PC-9 (cell line): ENCODE measurements around the gene TMEM200B. TPM values are rescaled to one million over a fixed set of nuclear protein-coding genes. Genes with fewer than 3 reads are reported as not detected.
"Not testable (repeated sequence)": the region's sequence is repeated elsewhere in the genome, so short reads cannot be mapped to it uniquely, and the experiment has no call there.

ENCODE experiments used
- BruUV-seq: library from RNA; stranded (reverse); fragments of 400-500 nt; replicated peaks from 2 replicates; lab custom pipeline; 2021; lab: Mats Ljungman, UMichigan
- CTCF ChIA-PET: fragments of 300-600 bp; sonication (Branson Sonifier 250); formaldehyde crosslinking; loops from one replicate; lab custom pipeline; 2022; ENCODE audit warnings: antibody characterized with exemption; lab: Charles Lee
- POLR2A ChIA-PET: fragments of 300-600 bp; sonication (Branson Sonifier 250); formaldehyde crosslinking; loops from one replicate; lab custom pipeline; 2022; ENCODE audit warnings: antibody characterized with exemption; ENCODE audit not compliant: unreplicated experiment; lab: Charles Lee
- DNase-seq, 2 experiments: peaks; one replicate each; pipeline versions ENCODE4 v3.0.0 to v3.0.0-alpha.2; 2015 to 2022; ENCODE audit warnings: mixed read lengths in 1 of 2
- H2AFZ ChIP-seq: fragments of 200-600 bp; sonication (generic); 2 replicates; pipeline ENCODE4 v1.8.1; 2017; ENCODE audit warnings: antibody characterized with exemption
- H3F3A ChIP-seq: fragments of 200-600 bp; sonication (generic); 2 replicates; pipeline ENCODE4 v1.8.1; 2017; ENCODE audit warnings: antibody characterized with exemption, mild to moderate bottlenecking, low read depth; ENCODE audit not compliant: insufficient read depth
- H3K27ac ChIP-seq: fragments of 200-600 bp; sonication (generic); 2 replicates; pipeline ENCODE4 v1.6.1; 2016; ENCODE audit warnings: mixed run types
- H3K27me3 ChIP-seq: fragments of 200-600 bp; sonication (generic); 2 replicates; pipeline ENCODE4 v1.6.1; 2016; ENCODE audit warnings: low read depth, mixed run types; ENCODE audit not compliant: insufficient read depth
- H3K36me3 ChIP-seq: fragments of 200-600 bp; sonication (generic); 2 replicates; pipeline ENCODE4 v1.6.1; 2016; ENCODE audit warnings: low read depth, mixed run types
- H3K4me1 ChIP-seq: fragments of 200-600 bp; sonication (generic); replicated peaks from 2 replicates; pipeline ENCODE4 v1.6.1; 2016; ENCODE audit warnings: mixed run types; ENCODE audit not compliant: insufficient read depth
- H3K4me2 ChIP-seq: fragments of 200-600 bp; sonication (generic); 2 replicates; pipeline ENCODE4 v1.6.1; 2017; ENCODE audit warnings: mixed run types
- H3K4me3 ChIP-seq: fragments of 200-600 bp; sonication (generic); 2 replicates; pipeline ENCODE4 v1.6.1; 2016; ENCODE audit warnings: mixed run types
- H3K79me2 ChIP-seq: fragments of 200-600 bp; sonication (generic); 2 replicates; pipeline ENCODE4 v1.6.1; 2017; ENCODE audit warnings: low read depth, mixed run types
- H3K9me2 ChIP-seq: fragments of 200-600 bp; sonication (generic); 2 replicates; pipeline ENCODE4 v1.8.1; 2017; ENCODE audit warnings: mild to moderate bottlenecking; ENCODE audit not compliant: insufficient read depth
- H3K9me3 ChIP-seq: fragments of 200-600 bp; sonication (generic); 2 replicates; pipeline ENCODE4 v1.8.1; 2016; ENCODE audit warnings: low read depth; ENCODE audit not compliant: insufficient read depth
- H4K20me1 ChIP-seq: fragments of 200-600 bp; sonication (generic); 2 replicates; pipeline ENCODE4 v1.8.1; 2017; ENCODE audit not compliant: insufficient read depth
- EZH2 ChIP-seq: fragments of 200-600 bp; sonication (generic); IDR thresholded peaks from 2 replicates; pipeline ENCODE4 v1.8.0; 2017; ENCODE audit warnings: antibody characterized with exemption, low read depth
- intact Hi-C: fragments of 100-400 bp; cut with micrococcal nuclease; formaldehyde crosslinking; loops from one replicate; pipeline ENCODE4 v1.10.0; 2022; ENCODE audit not compliant: unreplicated experiment
- total RNA-seq: library from RNA; stranded (reverse); gene quantifications from 2 replicates; pipeline ENCODE4 v1.2.3, GENCODE V29; 2021
- TF ChIP-seq, protein P1 (sequence below): fragments of 200-600 bp; sonication (generic); conservative IDR thresholded peaks from 2 replicates; pipeline ENCODE4 v1.6.1; 2017; ENCODE audit warnings: mixed run types, antibody characterized with exemption, mild to moderate bottlenecking, moderate library complexity

The TMEM200B gene
- total RNA-seq, 1 experiment from 2014 or later = 1.1 TPM

DNA sequence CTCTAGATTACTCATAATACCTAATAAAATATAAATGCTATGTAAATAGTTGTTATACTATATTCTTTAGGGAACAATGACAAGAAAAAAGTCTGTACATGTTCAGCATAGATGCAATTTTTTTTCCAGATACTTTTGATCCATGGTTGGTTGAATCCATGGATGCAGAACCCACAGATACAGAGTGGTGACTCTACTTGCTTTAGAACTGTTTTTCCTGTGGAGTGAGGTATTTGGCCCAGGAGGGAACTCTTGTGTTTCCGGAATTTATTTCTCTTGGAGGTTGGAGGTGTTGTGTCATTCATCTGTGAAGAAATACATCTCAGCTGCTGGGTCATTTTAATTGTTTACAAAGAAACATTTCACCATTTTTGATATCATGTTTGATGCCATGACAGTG lies 28.7 kb downstream of the TMEM200B start:
- CTCF ChIA-PET = no interaction called here
- peak in 1 of 2 experiments; percentile 45 for DNase-seq
- no peak overlapping the region for H2AFZ ChIP-seq
- no peak overlapping the region for H3K4me2 ChIP-seq
- H3K27ac ChIP-seq = no peak overlapping the region
- H3K36me3 ChIP-seq = no peaks in the 10 kb centered on the region
- no peaks in the 10 kb centered on the region for H3K9me3 ChIP-seq
- H3K79me2 ChIP-seq = no peaks in the 10 kb centered on the region
- intact Hi-C loops = no loop called here
- TF ChIP-seq EZH2 = no peak
- TF ChIP-seq, protein P1, sequence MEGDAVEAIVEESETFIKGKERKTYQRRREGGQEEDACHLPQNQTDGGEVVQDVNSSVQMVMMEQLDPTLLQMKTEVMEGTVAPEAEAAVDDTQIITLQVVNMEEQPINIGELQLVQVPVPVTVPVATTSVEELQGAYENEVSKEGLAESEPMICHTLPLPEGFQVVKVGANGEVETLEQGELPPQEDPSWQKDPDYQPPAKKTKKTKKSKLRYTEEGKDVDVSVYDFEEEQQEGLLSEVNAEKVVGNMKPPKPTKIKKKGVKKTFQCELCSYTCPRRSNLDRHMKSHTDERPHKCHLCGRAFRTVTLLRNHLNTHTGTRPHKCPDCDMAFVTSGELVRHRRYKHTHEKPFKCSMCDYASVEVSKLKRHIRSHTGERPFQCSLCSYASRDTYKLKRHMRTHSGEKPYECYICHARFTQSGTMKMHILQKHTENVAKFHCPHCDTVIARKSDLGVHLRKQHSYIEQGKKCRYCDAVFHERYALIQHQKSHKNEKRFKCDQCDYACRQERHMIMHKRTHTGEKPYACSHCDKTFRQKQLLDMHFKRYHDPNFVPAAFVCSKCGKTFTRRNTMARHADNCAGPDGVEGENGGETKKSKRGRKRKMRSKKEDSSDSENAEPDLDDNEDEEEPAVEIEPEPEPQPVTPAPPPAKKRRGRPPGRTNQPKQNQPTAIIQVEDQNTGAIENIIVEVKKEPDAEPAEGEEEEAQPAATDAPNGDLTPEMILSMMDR = no peak
- H3F3A ChIP-seq = no peaks in the 10 kb centered on the region
- no peaks in the 10 kb centered on the region for H4K20me1 ChIP-seq
- BruUV-seq = no TSS peak
- H3K4me3 ChIP-seq = no peak overlapping the region
- H3K4me1 ChIP-seq = peaks cover 8% of the 10 kb centered on the region; the same call in 1 of the 2 replicates
- no peaks in the 10 kb centered on the region for H3K9me2 ChIP-seq
- H3K27me3 ChIP-seq = no peaks in the 10 kb centered on the region
- POLR2A ChIA-PET = interaction anchor here (0.6 kb wide), 1 partner anchor 131 kb away, joined by 3 read pairs; no protein-coding TSS in a partner anchor

DNA sequence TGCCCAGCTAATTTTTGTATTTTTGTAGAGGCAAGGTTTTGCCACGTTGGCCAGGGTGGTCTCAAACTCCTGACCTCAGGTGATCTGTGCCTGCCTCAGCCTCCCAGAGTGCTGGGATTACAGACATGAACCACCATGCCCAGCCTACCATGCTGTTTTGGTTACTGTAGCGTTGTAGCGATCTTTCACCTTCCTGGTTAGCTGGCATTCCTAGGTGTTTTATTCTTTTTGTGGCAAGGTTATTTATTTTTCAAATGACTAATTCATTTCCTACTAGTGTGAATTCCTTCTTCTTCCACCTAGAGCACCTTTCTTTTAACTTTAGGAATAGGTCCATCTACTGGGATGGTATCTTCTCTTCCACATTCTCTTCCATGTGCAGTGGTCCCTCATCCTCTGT lies 29.3 kb downstream of the TMEM200B start:
- H3K9me2 ChIP-seq = no peaks in the 10 kb centered on the region
- H2AFZ ChIP-seq = no peak overlapping the region
- no peak for TF ChIP-seq EZH2
- TF ChIP-seq, protein P1 = no peak
- H3F3A ChIP-seq = no peaks in the 10 kb centered on the region
- no peak overlapping the region for H3K4me3 ChIP-seq
- no peaks in the 10 kb centered on the region for H3K27me3 ChIP-seq
- H3K9me3 ChIP-seq = no peaks in the 10 kb centered on the region
- ChIA-PET POLR2A (no interaction called here), CTCF (no interaction called here)
- intact Hi-C loops = no loop called here
- peaks cover 8% of the 10 kb centered on the region; the same call in 1 of the 2 replicates for H3K4me1 ChIP-seq
- H4K20me1 ChIP-seq = no peaks in the 10 kb centered on the region
- no peak overlapping the region for H3K4me2 ChIP-seq
- no TSS peak for BruUV-seq
- DNase-seq = peak; percentile 6 to 65
- H3K27ac ChIP-seq = no peak overlapping the region
- H3K36me3 ChIP-seq = no peaks in the 10 kb centered on the region
- H3K79me2 ChIP-seq = no peaks in the 10 kb centered on the region

DNA sequence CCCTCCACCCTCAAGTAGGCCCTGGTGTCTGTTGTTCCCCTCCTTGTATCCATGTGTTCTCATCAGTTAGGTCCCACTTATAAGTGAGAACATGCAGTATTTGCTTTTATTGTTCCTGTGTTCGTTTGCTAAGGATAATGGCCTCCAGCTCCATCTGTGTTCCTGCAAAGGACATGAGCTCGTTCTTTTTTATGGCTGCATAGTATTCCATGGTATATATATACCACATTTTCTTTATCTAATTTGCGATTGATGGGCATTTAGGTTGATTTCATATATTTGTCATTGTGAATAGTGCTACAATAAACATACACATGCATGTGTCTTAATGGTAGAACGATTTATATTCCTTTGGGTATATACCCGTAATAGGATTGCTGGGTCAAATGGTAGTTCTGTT lies 31.0 kb downstream of the TMEM200B start:
- H3K27ac ChIP-seq, H4K20me1 ChIP-seq, H3K4me1 ChIP-seq, H2AFZ ChIP-seq, H3K79me2 ChIP-seq, H3K27me3 ChIP-seq, H3K36me3 ChIP-seq, H3F3A ChIP-seq, BruUV-seq, intact Hi-C loops, H3K4me3 ChIP-seq, POLR2A ChIA-PET, H3K9me3 ChIP-seq, H3K9me2 ChIP-seq, H3K4me2 ChIP-seq, DNase-seq: not testable (repeated sequence)
- CTCF ChIA-PET = interaction anchor here (0.7 kb wide), 1 partner anchor 32 kb away, joined by 10 read pairs; no protein-coding TSS in a partner anchor
